HFFc6 (cell line): ENCODE data around the gene CXCL11. TPM values are rescaled to one million over a fixed set of nuclear protein-coding genes. Genes with fewer than 3 reads are reported as not detected.
"Not testable (repeated sequence)": the region's sequence is repeated elsewhere in the genome, so short reads cannot be mapped to it uniquely, and the experiment has no call there.

Source experiments
- DNase-seq: peaks from one replicate; pipeline ENCODE4 v3.0.0-alpha.2; 2018
- H3K27ac Mint-ChIP-seq: 2 replicates; pipeline ENCODE4 v1.8.0; 2020; ENCODE audit warnings: mild to moderate bottlenecking, mixed read lengths
- H3K27me3 Mint-ChIP-seq: 2 replicates; pipeline ENCODE4 v1.8.0; 2021; ENCODE audit warnings: mild to moderate bottlenecking, moderate library complexity, mixed read lengths; ENCODE audit not compliant: insufficient read depth
- H3K36me3 Mint-ChIP-seq: 2 replicates; pipeline ENCODE4 v1.8.0; 2021; ENCODE audit warnings: low read depth, mixed read lengths
- H3K4me1 Mint-ChIP-seq: 2 replicates; pipeline ENCODE4 v1.8.0; 2020; ENCODE audit warnings: low read depth, mixed read lengths
- H3K4me3 Mint-ChIP-seq: 2 replicates; pipeline ENCODE4 v1.8.0; 2020; ENCODE audit warnings: mild to moderate bottlenecking, moderate library complexity, mixed read lengths
- H3K9me3 Mint-ChIP-seq: 2 replicates; pipeline ENCODE4 v1.8.0; 2020; ENCODE audit warnings: mild to moderate bottlenecking, mixed read lengths
- total RNA-seq, 6 experiments: library from RNA; stranded (reverse); fragmentation: NEBNext Ultra II Directional; extraction: Animal tissue kit (Norgen Biotek cat#: 25700); gene quantifications; 2 replicates in 1 of 6; 3 replicates in 5 of 6; pipeline ENCODE4 v1.2.3, GENCODE V29; 2021
- TF ChIP-seq, protein P1 (sequence below): fragments of 200-600 bp; sonication (generic); IDR thresholded peaks from 2 replicates; pipeline ENCODE4 v1.5.0; 2021; ENCODE audit warnings: antibody characterized with exemption, mild to moderate bottlenecking

CXCL11 gene
- total RNA-seq, 6 experiments from 2014 or later, result not detected

DNA sequence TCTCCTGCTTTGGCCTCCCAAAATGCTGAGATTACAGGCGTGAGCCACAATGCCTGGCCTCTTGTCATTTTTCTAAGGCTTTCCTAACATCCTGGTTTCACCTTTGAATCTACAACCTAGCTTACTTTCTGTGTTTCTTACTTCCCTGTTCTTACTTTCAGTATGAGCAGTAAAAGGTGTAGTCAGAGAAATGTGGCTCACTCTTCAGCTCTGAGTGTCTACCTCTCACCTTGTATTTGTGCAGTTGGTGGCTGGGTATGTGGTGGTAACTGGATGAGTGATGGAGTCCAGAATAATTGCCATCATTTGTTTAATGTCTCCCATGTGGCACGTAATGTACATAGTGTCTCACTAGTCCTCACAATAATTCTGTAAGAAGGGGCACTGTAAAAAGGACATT is 19.1 kb upstream of the CXCL11 start:
- Mint-ChIP-seq H3K4me1 (no peaks in the 10 kb centered on the region), H3K9me3 (no peaks in the 10 kb centered on the region), H3K27me3 (peaks cover 27% of the 10 kb centered on the region), H3K27ac (no peak overlapping the region), H3K36me3 (no peaks in the 10 kb centered on the region), H3K4me3 (no peak overlapping the region)
- TF ChIP-seq, protein P1, sequence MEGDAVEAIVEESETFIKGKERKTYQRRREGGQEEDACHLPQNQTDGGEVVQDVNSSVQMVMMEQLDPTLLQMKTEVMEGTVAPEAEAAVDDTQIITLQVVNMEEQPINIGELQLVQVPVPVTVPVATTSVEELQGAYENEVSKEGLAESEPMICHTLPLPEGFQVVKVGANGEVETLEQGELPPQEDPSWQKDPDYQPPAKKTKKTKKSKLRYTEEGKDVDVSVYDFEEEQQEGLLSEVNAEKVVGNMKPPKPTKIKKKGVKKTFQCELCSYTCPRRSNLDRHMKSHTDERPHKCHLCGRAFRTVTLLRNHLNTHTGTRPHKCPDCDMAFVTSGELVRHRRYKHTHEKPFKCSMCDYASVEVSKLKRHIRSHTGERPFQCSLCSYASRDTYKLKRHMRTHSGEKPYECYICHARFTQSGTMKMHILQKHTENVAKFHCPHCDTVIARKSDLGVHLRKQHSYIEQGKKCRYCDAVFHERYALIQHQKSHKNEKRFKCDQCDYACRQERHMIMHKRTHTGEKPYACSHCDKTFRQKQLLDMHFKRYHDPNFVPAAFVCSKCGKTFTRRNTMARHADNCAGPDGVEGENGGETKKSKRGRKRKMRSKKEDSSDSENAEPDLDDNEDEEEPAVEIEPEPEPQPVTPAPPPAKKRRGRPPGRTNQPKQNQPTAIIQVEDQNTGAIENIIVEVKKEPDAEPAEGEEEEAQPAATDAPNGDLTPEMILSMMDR, result no peak
- DNase-seq, result no peak

DNA sequence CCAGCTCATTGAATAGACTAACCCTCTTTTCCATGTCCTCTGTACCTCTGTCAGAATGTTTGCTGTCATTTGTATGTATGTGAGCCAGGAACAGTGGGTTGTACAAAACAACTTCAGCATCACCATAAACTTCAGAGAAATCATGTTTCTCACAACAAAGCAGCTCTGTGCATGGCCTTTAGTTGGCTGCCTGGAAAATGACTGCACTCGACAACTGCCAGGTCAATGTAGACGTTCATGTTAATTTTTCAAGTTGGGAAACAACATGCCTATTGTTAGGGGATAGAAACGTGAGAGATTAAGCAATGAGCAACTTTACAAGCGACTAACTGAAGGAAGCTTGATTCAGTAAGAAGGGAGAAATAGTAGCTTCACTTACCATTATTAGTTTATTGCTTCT is 17.9 kb upstream of the CXCL11 start:
- H3K27ac Mint-ChIP-seq, result no peak overlapping the region
- DNase-seq, result no peak
- H3K27me3 Mint-ChIP-seq, result peaks cover 27% of the 10 kb centered on the region
- TF ChIP-seq, protein P1, result no peak
- H3K9me3 Mint-ChIP-seq, result no peaks in the 10 kb centered on the region
- H3K4me3 Mint-ChIP-seq, result no peak overlapping the region
- H3K36me3 Mint-ChIP-seq, result no peaks in the 10 kb centered on the region
- H3K4me1 Mint-ChIP-seq, result no peaks in the 10 kb centered on the region

DNA sequence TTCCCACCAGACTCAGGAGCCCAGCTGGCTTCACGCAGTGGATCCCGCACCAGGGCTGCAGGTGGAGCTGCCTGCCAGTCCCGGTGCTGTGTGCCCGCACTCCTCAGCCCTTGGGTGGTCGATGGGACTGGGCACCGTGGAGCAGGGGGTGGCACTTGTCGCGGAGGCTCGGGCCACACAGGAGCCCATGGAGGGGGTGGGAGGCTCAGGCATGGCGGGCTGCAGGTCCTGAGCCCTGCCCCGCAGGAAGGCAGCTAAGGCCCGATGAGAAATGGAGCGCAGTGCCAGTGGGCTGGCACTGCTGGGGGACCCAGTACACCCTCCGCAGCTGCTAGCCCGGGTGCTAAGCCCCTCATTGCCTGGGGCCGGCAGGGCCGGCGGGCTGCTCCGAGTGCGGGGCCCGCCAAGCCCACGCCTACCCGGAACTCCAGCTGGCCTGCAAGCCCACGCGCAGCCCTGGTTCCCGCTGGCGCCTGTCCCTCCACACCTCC is 14.7 kb upstream of the CXCL11 start:
- not testable (repeated sequence) for H3K36me3 Mint-ChIP-seq, H3K4me3 Mint-ChIP-seq, H3K9me3 Mint-ChIP-seq, H3K4me1 Mint-ChIP-seq, H3K27ac Mint-ChIP-seq, DNase-seq
- H3K27me3 Mint-ChIP-seq, result peaks cover 27% of the 10 kb centered on the region

DNA sequence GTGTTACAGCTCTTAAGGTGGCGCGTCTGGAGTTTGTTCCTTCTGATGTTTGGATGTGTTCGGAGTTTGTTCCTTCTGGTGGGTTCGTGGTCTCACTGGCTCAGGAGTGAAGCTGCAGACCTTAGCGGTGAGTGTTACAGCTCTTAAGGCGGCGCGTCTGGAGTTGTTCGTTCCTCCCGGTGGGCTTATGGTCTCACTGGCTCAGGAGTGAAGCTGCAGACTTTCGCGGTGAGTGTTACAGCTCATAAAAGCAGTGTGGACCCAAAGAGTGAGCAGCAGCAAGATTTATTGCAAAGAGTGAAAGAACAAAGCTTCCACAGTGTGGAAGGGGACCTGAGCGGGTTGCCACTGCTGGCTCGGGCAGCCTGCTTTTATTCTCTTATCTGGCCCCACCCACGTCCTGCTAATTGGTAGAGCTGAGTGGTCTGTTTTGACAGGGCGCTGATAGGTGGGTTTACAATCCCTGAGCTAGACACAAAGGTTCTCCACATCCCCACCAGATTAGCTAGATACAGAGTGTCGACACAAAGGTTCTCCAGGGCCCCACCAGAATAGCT is 14.1 kb upstream of the CXCL11 start:
- not testable (repeated sequence) for H3K36me3 Mint-ChIP-seq, H3K4me3 Mint-ChIP-seq, H3K9me3 Mint-ChIP-seq, H3K27ac Mint-ChIP-seq, H3K4me1 Mint-ChIP-seq, DNase-seq
- peaks cover 24% of the 10 kb centered on the region for H3K27me3 Mint-ChIP-seq

DNA sequence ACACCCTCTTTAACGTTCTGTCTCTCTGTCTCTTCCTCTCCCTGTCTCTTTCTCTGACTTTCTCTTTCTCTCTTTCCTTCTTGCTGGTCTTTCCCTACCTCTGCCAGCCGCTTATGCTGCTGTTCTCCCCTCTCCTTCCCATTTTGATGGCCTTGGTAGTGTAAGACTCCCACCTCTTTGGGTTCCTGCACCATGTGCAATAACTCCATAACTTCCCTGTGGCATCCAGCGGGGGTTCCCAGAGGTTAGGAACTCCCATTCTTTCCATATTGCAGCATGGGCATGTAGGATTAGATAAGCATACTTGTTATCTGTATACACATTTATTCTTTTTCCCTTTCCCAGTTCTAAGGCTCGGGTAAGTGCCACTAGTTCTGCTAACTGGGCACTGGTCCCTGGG is 8.8 kb upstream of the CXCL11 start:
- not testable (repeated sequence) for H3K9me3 Mint-ChIP-seq, H3K36me3 Mint-ChIP-seq, H3K27ac Mint-ChIP-seq, H3K4me3 Mint-ChIP-seq, DNase-seq, H3K4me1 Mint-ChIP-seq
- H3K27me3 Mint-ChIP-seq, result peaks cover 29% of the 10 kb centered on the region

DNA sequence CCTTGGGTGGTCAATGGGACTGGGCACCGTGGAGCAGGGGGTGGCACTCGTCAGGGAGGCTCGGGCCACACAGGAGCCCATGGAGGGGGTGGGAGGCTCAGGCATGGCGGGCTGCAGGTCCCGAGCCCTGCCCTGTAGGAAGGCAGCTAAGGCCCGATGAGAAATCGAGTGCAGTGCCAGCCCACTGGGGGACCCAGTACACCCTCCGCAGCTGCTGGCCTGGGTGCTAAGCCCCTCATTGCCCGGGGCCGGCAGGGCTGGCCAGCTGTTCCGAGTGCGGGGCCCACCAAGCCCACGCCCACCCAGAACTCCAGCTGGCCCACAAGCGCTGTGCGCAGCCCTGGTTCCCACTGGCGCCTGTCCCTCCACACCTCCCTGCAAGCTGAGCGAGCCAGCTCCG is 7.4 kb upstream of the CXCL11 start:
- not testable (repeated sequence) for H3K4me1 Mint-ChIP-seq, H3K4me3 Mint-ChIP-seq, H3K9me3 Mint-ChIP-seq, H3K27ac Mint-ChIP-seq, DNase-seq, H3K36me3 Mint-ChIP-seq
- H3K27me3 Mint-ChIP-seq, result peaks cover 20% of the 10 kb centered on the region

DNA sequence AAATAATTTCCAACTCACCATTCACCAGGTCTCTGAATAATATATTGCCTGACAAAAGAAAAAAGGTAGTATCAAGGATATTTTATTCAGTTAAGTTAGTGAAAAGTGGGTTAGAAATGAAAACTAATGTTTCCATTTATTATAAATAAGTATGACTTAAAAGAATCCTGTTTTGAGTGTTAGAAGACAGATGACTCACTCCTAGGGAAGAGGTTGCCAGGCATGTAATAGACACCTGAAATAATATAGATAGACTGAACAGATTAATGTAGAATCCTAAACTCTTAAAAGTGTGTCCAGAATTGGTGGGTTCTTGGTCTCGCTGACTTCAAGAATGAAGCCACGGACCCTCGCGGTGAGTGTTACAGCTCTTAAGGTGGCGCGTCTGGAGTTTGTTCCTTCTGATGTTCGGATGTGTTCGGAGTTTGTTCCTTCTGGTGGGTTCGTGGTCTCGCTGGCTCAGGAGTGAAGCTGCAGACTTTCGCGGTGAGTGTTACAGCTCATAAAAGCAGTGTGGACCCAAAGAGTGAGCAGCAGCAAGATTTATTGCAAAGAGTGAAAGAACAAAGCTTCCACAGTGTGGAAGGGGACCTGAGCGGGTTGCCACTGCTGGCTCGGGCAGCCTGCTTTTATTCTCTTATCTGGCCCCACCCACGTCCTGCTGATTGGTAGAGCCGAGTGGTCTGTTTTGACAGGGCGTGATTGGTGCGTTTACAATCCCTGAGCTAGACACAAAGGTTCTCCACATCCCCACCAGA is 6.5 kb upstream of the CXCL11 start:
- DNase-seq, result not testable (repeated sequence)

DNA sequence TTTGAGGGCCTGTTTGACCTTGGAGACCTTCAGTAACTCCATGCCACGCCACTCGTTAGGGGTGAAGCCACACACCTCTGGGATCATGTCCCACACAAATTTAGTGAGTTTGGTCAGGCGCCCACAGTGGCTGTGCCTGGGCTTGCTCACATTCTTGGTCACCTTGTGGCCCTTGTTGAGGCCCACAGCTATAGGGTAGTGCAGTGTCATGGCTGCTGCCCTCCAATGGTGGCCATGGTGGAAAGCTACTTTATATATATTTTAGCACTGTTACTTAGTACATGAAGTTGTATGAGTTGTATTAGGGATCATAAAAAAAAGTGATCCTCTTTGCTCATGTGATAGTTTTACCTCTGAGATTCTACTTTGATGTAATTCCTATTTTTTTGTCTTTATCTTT is 985 bp upstream of the CXCL11 start:
- Mint-ChIP-seq H3K27ac (no peak overlapping the region), H3K27me3 (peaks cover 8% of the 10 kb centered on the region), H3K4me3 (no peak overlapping the region), H3K4me1 (no peaks in the 10 kb centered on the region), H3K36me3 (no peaks in the 10 kb centered on the region), H3K9me3 (no peaks in the 10 kb centered on the region)
- TF ChIP-seq, protein P1, result no peak
- no peak for DNase-seq

More for the DNA sequence above, 6.5 kb upstream of the CXCL11 start:
- H3K36me3 Mint-ChIP-seq, H3K27ac Mint-ChIP-seq, H3K4me1 Mint-ChIP-seq, H3K9me3 Mint-ChIP-seq, H3K4me3 Mint-ChIP-seq: not testable (repeated sequence)
- peaks cover 15% of the 10 kb centered on the region for H3K27me3 Mint-ChIP-seq
